ENCODE data around the gene DEFB114. TPM values are rescaled to one million over a fixed set of nuclear protein-coding genes. Genes with fewer than 3 reads are reported as not detected.

Gene DEFB114
- total and polyA plus RNA-seq, 11 donors = not detected

DNA sequence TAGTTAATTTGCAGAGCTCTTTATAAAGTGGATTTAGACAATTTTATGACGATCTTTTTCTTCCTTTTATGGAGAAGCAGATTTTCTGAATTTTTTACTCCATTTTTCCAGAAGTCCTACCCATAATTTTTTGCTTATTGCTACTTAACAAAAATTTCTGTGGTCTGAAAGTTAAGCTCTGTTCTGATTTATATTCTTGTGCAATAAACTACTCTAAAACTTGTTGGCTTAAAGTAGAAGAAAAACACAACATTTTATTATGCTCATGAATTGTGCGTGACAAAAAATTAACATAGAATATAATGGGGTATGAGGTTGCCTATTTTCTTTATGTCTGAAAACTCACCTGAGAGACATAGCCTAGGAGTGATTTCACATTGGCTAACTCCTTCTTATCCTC lies 2.9 kb upstream of the DEFB114 start:
- intact Hi-C loops (cut with DNase I) = no loop called here
- DNase-seq (no peak), ATAC-seq (no peak)
- Histone ChIP-seq H3K4me3 (no peak overlapping the region), H3K4me1 (no peaks in the 10 kb centered on the region), H3K36me3 (no peaks in the 10 kb centered on the region), H3K27ac (no peak overlapping the region), H3K27me3 (no peaks in the 10 kb centered on the region), H3K9me3 (no peaks in the 10 kb centered on the region)
- no peak for TF ChIP-seq POLR2A (IDR thresholded peaks at IDR 0.05)
- TF ChIP-seq, protein P1, sequence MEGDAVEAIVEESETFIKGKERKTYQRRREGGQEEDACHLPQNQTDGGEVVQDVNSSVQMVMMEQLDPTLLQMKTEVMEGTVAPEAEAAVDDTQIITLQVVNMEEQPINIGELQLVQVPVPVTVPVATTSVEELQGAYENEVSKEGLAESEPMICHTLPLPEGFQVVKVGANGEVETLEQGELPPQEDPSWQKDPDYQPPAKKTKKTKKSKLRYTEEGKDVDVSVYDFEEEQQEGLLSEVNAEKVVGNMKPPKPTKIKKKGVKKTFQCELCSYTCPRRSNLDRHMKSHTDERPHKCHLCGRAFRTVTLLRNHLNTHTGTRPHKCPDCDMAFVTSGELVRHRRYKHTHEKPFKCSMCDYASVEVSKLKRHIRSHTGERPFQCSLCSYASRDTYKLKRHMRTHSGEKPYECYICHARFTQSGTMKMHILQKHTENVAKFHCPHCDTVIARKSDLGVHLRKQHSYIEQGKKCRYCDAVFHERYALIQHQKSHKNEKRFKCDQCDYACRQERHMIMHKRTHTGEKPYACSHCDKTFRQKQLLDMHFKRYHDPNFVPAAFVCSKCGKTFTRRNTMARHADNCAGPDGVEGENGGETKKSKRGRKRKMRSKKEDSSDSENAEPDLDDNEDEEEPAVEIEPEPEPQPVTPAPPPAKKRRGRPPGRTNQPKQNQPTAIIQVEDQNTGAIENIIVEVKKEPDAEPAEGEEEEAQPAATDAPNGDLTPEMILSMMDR (IDR thresholded peaks at IDR 0.05) = no peak
- WGBS, 4 donors = 53 to 61% (median 57%) methylated on average over 2 of the region's 2 CpGs

DNA sequence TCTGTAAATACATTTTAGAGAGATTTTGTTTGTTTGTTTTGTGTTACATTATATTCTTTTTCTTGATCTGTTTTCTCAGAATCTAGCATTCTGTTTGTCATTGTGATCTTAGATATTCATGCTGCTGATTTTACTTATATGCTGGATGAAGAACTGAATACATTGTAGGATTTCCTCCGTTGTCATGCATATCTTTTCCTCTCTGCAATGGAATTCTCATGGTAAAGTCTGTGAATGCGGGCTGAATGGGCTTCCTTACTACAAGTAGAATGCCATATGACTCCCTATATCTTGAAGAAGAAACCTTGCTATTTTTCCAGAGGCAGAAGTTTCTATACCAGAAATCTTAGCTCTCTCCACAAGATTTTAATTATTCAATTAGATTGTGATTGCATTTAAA lies 2.4 kb upstream of the DEFB114 start:
- Histone ChIP-seq H3K9me3 (no peaks in the 10 kb centered on the region), H3K4me1 (no peaks in the 10 kb centered on the region), H3K27ac (no peak overlapping the region), H3K27me3 (no peaks in the 10 kb centered on the region), H3K4me3 (no peak overlapping the region), H3K36me3 (no peaks in the 10 kb centered on the region)
- no peak for DNase-seq
- intact Hi-C loops (cut with DNase I) = no loop called here
- ATAC-seq = no peak
- no peak for TF ChIP-seq POLR2A (IDR thresholded peaks at IDR 0.05)
- TF ChIP-seq, protein P1 (IDR thresholded peaks at IDR 0.05) = no peak
- WGBS, 4 donors = 22 to 25% (median 24%) methylated on average over 2 of the region's 2 CpGs

GRCh38 chr6:49958180-49958579 lies 5.8 kb downstream of the DEFB114 start:
- Histone ChIP-seq H3K36me3 (no peaks in the 10 kb centered on the region), H3K4me3 (no peak overlapping the region), H3K27me3 (no peaks in the 10 kb centered on the region), H3K27ac (no peak overlapping the region), H3K4me1 (no peaks in the 10 kb centered on the region), H3K9me3 (no peaks in the 10 kb centered on the region)
- intact Hi-C loops (cut with DNase I) = no loop called here
- WGBS, 4 donors = 44 to 62% (median 56%) methylated on average over 1 of the region's 1 CpG
- TF ChIP-seq, protein P1 (IDR thresholded peaks at IDR 0.05) = no peak
- no peak for TF ChIP-seq POLR2A (IDR thresholded peaks at IDR 0.05)
- ATAC-seq (no peak), DNase-seq (no peak)

DNA sequence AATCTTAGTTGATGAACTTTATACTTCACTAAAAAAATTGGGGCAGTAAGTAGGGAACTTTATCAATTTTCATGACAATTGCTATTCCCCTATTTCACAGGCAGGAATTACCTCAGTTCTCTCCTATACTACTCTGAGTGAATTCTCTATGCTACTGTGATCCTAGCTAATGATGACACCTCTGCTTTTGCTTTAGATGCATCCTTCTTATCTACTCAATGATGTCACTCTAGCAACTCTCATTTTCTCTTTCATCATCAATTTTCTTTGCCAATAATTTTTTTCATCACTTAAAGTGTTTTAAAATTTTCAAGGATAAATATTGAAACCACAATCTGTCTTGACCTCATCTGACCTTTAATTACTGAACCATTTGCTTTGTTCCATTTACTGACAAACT lies 8.1 kb downstream of the DEFB114 start:
- Histone ChIP-seq H3K36me3 (no peaks in the 10 kb centered on the region), H3K4me3 (no peak overlapping the region), H3K4me1 (no peaks in the 10 kb centered on the region), H3K27me3 (no peaks in the 10 kb centered on the region), H3K27ac (no peak overlapping the region), H3K9me3 (no peaks in the 10 kb centered on the region)
- DNase-seq = no peak
- no peak for ATAC-seq
- intact Hi-C loops (cut with DNase I) = no loop called here
- TF ChIP-seq POLR2A (IDR thresholded peaks at IDR 0.05) = no peak
- TF ChIP-seq, protein P1 (IDR thresholded peaks at IDR 0.05) = no peak
